Stimulated activated CD4-positive, alpha-beta T cell treated with anti-CD3 and anti-CD28 coated beads, Interleukin-4, amount 100 ng/mL, for 24 hours (primary cell): ENCODE results near the gene DCTN3.

Experiments
- DNase-seq: peaks from one replicate; pipeline ENCODE4 v3.0.0-alpha.2; 2020

The DCTN3 gene

DNA sequence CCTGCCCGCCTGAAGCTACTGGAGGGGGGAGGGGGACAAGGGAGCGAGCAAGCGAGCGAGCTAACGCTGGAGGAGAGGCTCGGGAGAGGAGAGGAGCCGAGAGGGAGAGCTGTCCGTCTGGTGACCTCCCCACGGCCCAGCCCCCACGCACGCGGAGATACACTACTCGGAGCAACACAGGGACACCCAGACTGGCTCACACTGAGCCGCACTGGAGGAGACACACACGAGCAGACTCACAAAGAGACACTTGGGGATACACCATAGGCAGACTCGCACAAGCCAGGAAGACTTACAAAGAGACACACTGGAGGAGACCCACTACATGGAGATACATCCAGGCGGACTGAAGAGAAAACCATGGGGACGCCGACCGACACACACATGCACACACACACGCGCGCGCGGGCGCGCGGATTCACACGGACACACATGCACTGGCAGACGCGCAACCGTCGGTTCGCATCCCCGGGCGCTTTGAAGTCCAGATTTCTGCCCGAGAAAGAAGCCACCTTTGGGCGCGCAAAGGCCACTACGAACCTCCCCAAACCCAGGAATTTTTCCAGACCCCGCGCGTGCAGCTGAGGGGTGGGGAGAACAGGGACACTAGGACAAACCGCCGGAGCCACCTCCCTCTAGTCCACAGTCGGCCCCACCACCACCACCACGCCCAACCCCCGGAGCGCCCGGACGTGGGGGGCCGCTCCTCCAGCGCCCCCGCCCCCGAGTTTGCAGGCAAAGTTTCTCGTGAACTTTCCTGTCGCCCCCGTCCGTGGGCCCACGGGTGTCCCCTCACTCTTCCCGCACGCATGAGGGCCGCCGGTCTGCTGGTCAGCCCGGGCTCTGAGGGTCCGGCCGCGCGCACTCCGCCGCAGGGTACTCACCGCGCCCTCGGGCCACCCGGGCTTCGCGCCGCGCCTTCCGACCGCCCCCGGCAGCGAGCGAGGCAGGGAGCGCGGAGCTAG, 31.3 kb downstream of the DCTN3 start:
- DNase-seq, result no peak

DNA sequence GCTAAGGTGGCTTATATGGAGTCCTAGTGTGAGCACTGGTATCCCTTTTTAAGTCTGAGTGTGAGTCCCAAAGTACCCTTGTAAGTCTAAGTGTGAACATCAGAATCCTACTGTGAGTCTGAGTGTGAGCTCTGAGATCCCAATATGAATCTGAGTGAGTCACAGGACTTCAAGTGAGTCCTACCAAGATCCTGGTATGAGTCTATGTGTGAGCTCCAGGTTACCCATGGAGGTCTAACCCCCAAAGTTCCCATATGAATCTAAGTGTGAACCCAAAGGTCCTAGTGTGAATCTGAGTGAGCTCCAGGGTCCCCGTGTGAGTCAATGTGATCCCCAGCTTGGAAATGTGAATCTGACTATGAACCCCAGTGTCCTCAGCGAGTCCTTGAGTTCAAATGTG, 33.0 kb downstream of the DCTN3 start:
- no peak for DNase-seq

- no peak for DNase-seq
Observed at GRCh38 chr9:34585946-34586669, 34.2 kb downstream of the DCTN3 start.

GRCh38 chr9:34584970-34585369, 35.3 kb downstream of the DCTN3 start:
- no peak for DNase-seq

- no peak for DNase-seq
Observed at GRCh38 chr9:34582787-34583186, 37.5 kb downstream of the DCTN3 start.

GRCh38 chr9:34581318-34581717, 39.0 kb downstream of the DCTN3 start:
- DNase-seq, result no peak

- no peak for DNase-seq
Observed at GRCh38 chr9:34580358-34580757, 39.9 kb downstream of the DCTN3 start.

GRCh38 chr9:34579808-34580163, 40.5 kb downstream of the DCTN3 start:
- no peak for DNase-seq

- DNase-seq, result no peak
Observed at GRCh38 chr9:34579104-34579807, 41.0 kb downstream of the DCTN3 start.

DNA sequence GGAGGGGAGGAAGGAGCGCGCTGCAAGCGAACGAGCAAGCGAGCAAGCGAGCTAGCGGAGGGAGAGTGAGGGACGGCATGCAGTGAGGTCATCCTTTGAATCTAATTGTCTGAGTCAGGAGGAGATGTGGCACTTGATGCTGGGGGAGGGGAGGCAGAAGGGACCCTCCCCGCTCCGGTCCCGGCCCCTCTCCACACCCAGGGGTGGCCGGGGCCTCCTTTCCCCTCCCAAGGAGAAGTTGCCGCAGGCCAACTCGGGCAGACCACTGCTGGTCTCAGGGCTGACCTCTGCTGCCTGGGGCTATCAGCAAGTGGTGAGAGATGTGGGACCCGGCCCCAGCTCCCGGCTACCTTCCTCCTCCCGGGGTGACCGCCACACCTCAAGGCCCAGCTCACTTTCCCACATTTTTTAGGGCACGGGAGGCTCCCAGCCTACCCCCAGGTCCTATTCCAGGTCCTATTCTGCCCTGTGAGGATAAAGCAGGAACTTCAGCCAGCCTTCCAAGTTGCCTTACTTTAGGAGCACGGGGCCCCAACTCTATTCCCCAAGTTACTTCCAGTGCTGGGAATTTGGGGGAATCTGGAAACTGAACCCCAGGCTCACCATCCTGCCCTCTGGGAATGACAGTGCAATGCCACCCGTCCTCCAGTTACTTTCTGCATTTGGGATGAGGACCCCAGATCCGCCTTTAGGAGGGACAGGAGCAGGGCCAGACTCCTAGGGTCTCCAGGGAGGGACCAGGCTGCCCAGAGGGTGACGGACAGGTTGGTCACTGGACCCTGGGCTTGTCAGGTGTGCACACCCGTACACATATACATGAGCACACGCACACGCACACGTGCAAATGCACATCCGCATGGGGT, 41.8 kb downstream of the DCTN3 start:
- no peak for DNase-seq

DNA sequence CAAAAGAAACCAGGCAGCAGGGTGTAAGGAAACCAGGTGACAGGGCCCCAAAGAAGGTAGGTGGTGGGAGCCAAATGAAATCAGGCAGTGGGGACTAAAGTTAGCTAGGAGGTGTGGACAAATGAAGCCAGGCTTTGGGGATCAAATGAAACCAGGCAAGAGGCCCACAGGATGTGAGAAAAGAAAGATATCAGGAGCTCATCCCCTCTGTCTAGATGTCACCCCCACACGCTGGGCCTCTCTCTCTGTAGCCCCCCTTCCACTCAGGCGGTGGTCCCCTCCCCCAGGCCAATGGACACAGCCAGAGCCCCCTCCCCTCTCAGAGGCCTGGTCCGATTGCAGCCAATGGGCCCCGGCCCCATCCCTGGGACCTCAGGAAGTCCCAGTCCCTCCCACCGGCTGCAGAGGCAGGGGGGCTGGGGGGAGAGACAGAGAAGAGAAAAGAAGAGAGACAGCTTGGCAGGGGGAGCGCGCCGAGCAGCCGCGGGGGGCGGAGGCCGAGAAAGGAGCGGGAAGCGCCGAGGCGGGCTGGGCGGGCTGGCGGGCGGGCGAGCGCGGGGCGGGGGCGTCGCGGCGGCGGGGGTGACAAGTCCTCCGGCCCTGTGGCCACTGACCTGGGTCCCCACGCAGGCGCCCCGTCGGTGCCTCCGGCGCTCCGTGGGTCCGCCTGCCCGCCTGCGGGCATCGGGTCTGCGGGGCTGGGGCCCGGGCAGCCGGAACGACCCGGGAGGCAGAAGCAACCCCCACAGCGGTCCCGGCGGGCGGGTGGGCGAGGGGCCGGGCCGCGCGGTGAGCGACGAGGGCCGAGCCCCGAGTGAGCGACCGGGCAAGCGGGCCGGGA, 42.7 kb downstream of the DCTN3 start:
- DNase-seq, result no peak

DNA sequence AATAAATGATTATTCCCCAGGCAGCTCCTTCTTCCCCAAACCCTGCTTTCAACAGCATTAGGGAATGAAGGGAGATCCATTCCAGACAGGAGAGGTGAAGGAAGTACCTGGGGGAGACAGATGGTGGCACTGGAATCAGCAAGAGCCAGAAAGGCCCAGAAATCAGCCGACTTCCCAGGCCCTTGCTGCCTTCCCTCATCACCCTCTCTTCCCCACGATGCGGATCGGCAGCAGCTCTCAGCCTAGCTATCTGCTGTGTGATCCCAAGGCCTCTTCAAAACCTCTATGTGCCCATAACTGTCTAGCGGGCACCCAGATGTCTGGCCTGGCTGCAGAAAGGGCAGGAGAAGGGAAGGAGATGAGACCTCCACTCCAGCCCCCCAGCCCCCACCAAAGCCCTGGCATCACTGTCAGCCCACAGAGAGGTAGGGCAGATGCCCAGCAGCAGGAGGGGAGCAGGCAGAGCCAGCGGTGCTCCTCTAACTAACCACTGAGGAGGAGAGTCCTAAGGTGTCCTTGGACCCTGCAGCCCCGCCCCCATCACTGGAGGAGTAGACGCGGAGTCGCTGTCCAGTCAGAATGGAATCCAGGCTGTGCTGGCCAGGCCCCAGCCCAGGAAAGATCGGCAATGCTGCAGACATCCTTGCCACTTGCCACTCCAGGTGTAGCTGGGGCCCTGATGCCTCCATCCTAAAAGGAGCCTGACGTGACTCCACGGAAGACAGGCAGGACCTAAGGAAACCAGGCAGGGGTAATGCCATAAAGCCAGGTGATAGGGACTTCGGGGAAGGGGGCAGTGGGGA, 43.5 kb downstream of the DCTN3 start:
- DNase-seq, result no peak

- no peak for DNase-seq
Observed at GRCh38 chr9:34575862-34576596, 44.3 kb downstream of the DCTN3 start.

- no peak for DNase-seq
Observed at GRCh38 chr9:34575241-34575640, 45.1 kb downstream of the DCTN3 start.

DNA sequence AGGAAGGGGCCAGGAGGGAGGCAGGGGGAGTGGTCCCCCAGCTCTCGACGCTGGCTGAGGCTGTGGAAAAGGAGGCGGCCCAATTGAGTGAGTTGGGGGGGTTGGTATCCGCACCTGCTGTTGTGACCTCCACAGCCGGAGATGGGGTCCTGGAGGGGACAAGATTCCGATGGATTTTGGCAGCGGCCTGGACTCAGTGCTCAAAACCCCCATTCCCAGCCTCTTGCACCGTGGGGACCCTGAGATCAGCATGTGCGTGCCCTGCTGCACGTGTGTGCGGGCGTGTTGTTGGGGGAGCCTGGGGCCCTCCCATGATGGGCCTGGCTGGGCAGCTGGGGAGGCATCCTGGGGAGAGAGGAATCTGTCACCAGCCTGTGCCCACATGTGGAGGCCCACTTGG, 45.7 kb downstream of the DCTN3 start:
- no peak for DNase-seq

GRCh38 chr9:34573599-34574325, 46.5 kb downstream of the DCTN3 start:
- DNase-seq, result no peak

DNA sequence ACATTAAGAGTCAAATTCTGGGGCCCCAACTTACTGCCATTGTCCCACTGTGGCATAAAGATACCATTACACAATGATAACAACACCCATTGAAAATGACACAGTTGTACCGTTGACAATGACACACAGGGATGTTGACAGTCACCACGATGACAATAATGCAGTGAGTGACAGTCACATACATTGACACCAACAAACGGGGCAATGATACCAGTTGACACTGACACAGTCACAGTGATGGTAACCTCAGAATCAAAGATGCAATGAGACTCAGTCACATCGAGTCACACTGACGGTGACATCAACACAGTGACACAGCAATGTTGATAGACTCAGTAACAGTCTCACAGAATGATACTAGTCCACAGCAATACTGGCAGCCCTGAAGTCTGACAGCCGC, 47.7 kb downstream of the DCTN3 start:
- DNase-seq, result no peak

- no peak for DNase-seq
Observed at GRCh38 chr9:34572092-34572491, 48.2 kb downstream of the DCTN3 start.

GRCh38 chr9:34571481-34571810, 48.8 kb downstream of the DCTN3 start:
- DNase-seq, result no peak
